Sigmoid colon (tissue), 4 donors: ENCODE data around the gene CHCHD5.

Source experiments
- CTCF ChIP-seq, 4 experiments: fragments of 450-650 bp in 3 of 4; fragments of 200-600 bp in 1 of 4; IDR thresholded peaks; one replicate each; pipeline ENCODE4 v1.5.1; 2016 to 2019; ENCODE audit warnings: antibody characterized with exemption in 4 of 4, mild to moderate bottlenecking in 3 of 4, moderate library complexity in 2 of 4
- EP300 ChIP-seq, 4 donors: sonication (generic); formaldehyde crosslinking; IDR thresholded peaks; one replicate each; pipeline ENCODE4 v1.6.1; 2017; ENCODE audit warnings: antibody characterized with exemption in 4 of 4

GRCh38 chr2:112580084-112580483 lies 4.3 kb upstream of the CHCHD5 start:
- TF ChIP-seq CTCF (IDR thresholded peaks at IDR 0.05) (no peak), EP300 (IDR thresholded peaks at IDR 0.05) (no peak)
